Liver (tissue), 2 donors: ENCODE measurements around the gene TRIM56.

Experiments
- TF ChIP-seq, protein P1 (sequence below): IDR thresholded peaks from 2 replicates; pipeline ENCODE4 v1.6.1; 2016; ENCODE audit warnings: antibody characterized with exemption, mild to moderate bottlenecking
- TF ChIP-seq, protein P2 (sequence below): fragments of 150-350 bp; IDR thresholded peaks from 2 replicates; pipeline ENCODE4 v1.5.1; 2017; ENCODE audit warnings: improper control_type of control experiment, low read depth, low read length; ENCODE audit not compliant: missing input control
- TF ChIP-seq, protein P3 (sequence below): IDR thresholded peaks from 2 replicates; pipeline ENCODE4 v1.6.1; 2016; ENCODE audit warnings: antibody characterized with exemption
- donor health status: healthy.

DNA sequence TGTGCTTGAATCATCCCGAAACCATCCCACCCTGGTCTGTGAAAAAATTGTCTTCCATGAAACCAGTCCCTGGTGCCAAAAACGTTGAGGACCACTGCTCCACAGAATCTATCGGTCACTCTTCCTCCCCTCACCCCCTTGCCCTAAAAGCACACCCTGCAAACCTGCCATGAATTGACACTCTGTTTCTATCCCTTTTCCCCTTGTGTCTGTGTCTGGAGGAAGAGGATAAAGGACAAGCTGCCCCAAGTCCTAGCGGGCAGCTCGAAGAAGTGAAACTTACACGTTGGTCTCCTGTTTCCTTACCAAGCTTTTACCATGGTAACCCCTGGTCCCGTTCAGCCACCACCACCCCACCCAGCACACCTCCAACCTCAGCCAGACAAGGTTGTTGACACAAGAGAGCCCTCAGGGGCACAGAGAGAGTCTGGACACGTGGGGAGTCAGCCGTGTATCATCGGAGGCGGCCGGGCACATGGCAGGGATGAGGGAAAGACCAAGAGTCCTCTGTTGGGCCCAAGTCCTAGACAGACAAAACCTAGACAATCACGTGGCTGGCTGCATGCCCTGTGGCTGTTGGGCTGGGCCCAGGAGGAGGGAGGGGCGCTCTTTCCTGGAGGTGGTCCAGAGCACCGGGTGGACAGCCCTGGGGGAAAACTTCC, 40.8 kb downstream of the TRIM56 start:
- TF ChIP-seq, protein P1, sequence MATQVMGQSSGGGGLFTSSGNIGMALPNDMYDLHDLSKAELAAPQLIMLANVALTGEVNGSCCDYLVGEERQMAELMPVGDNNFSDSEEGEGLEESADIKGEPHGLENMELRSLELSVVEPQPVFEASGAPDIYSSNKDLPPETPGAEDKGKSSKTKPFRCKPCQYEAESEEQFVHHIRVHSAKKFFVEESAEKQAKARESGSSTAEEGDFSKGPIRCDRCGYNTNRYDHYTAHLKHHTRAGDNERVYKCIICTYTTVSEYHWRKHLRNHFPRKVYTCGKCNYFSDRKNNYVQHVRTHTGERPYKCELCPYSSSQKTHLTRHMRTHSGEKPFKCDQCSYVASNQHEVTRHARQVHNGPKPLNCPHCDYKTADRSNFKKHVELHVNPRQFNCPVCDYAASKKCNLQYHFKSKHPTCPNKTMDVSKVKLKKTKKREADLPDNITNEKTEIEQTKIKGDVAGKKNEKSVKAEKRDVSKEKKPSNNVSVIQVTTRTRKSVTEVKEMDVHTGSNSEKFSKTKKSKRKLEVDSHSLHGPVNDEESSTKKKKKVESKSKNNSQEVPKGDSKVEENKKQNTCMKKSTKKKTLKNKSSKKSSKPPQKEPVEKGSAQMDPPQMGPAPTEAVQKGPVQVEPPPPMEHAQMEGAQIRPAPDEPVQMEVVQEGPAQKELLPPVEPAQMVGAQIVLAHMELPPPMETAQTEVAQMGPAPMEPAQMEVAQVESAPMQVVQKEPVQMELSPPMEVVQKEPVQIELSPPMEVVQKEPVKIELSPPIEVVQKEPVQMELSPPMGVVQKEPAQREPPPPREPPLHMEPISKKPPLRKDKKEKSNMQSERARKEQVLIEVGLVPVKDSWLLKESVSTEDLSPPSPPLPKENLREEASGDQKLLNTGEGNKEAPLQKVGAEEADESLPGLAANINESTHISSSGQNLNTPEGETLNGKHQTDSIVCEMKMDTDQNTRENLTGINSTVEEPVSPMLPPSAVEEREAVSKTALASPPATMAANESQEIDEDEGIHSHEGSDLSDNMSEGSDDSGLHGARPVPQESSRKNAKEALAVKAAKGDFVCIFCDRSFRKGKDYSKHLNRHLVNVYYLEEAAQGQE = no peak
- TF ChIP-seq, protein P2, sequence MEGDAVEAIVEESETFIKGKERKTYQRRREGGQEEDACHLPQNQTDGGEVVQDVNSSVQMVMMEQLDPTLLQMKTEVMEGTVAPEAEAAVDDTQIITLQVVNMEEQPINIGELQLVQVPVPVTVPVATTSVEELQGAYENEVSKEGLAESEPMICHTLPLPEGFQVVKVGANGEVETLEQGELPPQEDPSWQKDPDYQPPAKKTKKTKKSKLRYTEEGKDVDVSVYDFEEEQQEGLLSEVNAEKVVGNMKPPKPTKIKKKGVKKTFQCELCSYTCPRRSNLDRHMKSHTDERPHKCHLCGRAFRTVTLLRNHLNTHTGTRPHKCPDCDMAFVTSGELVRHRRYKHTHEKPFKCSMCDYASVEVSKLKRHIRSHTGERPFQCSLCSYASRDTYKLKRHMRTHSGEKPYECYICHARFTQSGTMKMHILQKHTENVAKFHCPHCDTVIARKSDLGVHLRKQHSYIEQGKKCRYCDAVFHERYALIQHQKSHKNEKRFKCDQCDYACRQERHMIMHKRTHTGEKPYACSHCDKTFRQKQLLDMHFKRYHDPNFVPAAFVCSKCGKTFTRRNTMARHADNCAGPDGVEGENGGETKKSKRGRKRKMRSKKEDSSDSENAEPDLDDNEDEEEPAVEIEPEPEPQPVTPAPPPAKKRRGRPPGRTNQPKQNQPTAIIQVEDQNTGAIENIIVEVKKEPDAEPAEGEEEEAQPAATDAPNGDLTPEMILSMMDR = no peak
- TF ChIP-seq, protein P3, sequence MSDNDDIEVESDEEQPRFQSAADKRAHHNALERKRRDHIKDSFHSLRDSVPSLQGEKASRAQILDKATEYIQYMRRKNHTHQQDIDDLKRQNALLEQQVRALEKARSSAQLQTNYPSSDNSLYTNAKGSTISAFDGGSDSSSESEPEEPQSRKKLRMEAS = peak; percentile 88
